PC-9 (cell line): Measurements from ENCODE around the gene TSPOAP1. TPM values are rescaled to one million over a fixed set of nuclear protein-coding genes. Genes with fewer than 3 reads are reported as not detected.
A peak's percentile ranks its signal among the peaks of the same experiment; 100 is the strongest.

ENCODE experiments used
- BruUV-seq: library from RNA; stranded (reverse); fragments of 400-500 nt; replicated peaks from 2 replicates; lab custom pipeline; 2021; lab: Mats Ljungman, UMichigan
- CTCF ChIA-PET: fragments of 300-600 bp; sonication (Branson Sonifier 250); formaldehyde crosslinking; loops from one replicate; lab custom pipeline; 2022; ENCODE audit warnings: antibody characterized with exemption; lab: Charles Lee
- POLR2A ChIA-PET: fragments of 300-600 bp; sonication (Branson Sonifier 250); formaldehyde crosslinking; loops from one replicate; lab custom pipeline; 2022; ENCODE audit warnings: antibody characterized with exemption; ENCODE audit not compliant: unreplicated experiment; lab: Charles Lee
- DNase-seq, 2 experiments: peaks; one replicate each; pipeline versions ENCODE4 v3.0.0 to v3.0.0-alpha.2; 2015 to 2022; ENCODE audit warnings: mixed read lengths in 1 of 2
- H2AFZ ChIP-seq: fragments of 200-600 bp; sonication (generic); 2 replicates; pipeline ENCODE4 v1.8.1; 2017; ENCODE audit warnings: antibody characterized with exemption
- H3F3A ChIP-seq: fragments of 200-600 bp; sonication (generic); 2 replicates; pipeline ENCODE4 v1.8.1; 2017; ENCODE audit warnings: antibody characterized with exemption, mild to moderate bottlenecking, low read depth; ENCODE audit not compliant: insufficient read depth
- H3K27ac ChIP-seq: fragments of 200-600 bp; sonication (generic); 2 replicates; pipeline ENCODE4 v1.6.1; 2016; ENCODE audit warnings: mixed run types
- H3K27me3 ChIP-seq: fragments of 200-600 bp; sonication (generic); 2 replicates; pipeline ENCODE4 v1.6.1; 2016; ENCODE audit warnings: low read depth, mixed run types; ENCODE audit not compliant: insufficient read depth
- H3K36me3 ChIP-seq: fragments of 200-600 bp; sonication (generic); 2 replicates; pipeline ENCODE4 v1.6.1; 2016; ENCODE audit warnings: low read depth, mixed run types
- H3K4me1 ChIP-seq: fragments of 200-600 bp; sonication (generic); replicated peaks from 2 replicates; pipeline ENCODE4 v1.6.1; 2016; ENCODE audit warnings: mixed run types; ENCODE audit not compliant: insufficient read depth
- H3K4me2 ChIP-seq: fragments of 200-600 bp; sonication (generic); 2 replicates; pipeline ENCODE4 v1.6.1; 2017; ENCODE audit warnings: mixed run types
- H3K4me3 ChIP-seq: fragments of 200-600 bp; sonication (generic); 2 replicates; pipeline ENCODE4 v1.6.1; 2016; ENCODE audit warnings: mixed run types
- H3K79me2 ChIP-seq: fragments of 200-600 bp; sonication (generic); 2 replicates; pipeline ENCODE4 v1.6.1; 2017; ENCODE audit warnings: low read depth, mixed run types
- H3K9me2 ChIP-seq: fragments of 200-600 bp; sonication (generic); 2 replicates; pipeline ENCODE4 v1.8.1; 2017; ENCODE audit warnings: mild to moderate bottlenecking; ENCODE audit not compliant: insufficient read depth
- H3K9me3 ChIP-seq: fragments of 200-600 bp; sonication (generic); 2 replicates; pipeline ENCODE4 v1.8.1; 2016; ENCODE audit warnings: low read depth; ENCODE audit not compliant: insufficient read depth
- H4K20me1 ChIP-seq: fragments of 200-600 bp; sonication (generic); 2 replicates; pipeline ENCODE4 v1.8.1; 2017; ENCODE audit not compliant: insufficient read depth
- EZH2 ChIP-seq: fragments of 200-600 bp; sonication (generic); IDR thresholded peaks from 2 replicates; pipeline ENCODE4 v1.8.0; 2017; ENCODE audit warnings: antibody characterized with exemption, low read depth
- intact Hi-C: fragments of 100-400 bp; cut with micrococcal nuclease; formaldehyde crosslinking; loops from one replicate; pipeline ENCODE4 v1.10.0; 2022; ENCODE audit not compliant: unreplicated experiment
- total RNA-seq: library from RNA; stranded (reverse); gene quantifications from 2 replicates; pipeline ENCODE4 v1.2.3, GENCODE V29; 2021
- TF ChIP-seq, protein P1 (sequence below): fragments of 200-600 bp; sonication (generic); conservative IDR thresholded peaks from 2 replicates; pipeline ENCODE4 v1.6.1; 2017; ENCODE audit warnings: mixed run types, antibody characterized with exemption, mild to moderate bottlenecking, moderate library complexity

The TSPOAP1 gene
- total RNA-seq, 1 experiment from 2014 or later = 0.15 TPM

DNA sequence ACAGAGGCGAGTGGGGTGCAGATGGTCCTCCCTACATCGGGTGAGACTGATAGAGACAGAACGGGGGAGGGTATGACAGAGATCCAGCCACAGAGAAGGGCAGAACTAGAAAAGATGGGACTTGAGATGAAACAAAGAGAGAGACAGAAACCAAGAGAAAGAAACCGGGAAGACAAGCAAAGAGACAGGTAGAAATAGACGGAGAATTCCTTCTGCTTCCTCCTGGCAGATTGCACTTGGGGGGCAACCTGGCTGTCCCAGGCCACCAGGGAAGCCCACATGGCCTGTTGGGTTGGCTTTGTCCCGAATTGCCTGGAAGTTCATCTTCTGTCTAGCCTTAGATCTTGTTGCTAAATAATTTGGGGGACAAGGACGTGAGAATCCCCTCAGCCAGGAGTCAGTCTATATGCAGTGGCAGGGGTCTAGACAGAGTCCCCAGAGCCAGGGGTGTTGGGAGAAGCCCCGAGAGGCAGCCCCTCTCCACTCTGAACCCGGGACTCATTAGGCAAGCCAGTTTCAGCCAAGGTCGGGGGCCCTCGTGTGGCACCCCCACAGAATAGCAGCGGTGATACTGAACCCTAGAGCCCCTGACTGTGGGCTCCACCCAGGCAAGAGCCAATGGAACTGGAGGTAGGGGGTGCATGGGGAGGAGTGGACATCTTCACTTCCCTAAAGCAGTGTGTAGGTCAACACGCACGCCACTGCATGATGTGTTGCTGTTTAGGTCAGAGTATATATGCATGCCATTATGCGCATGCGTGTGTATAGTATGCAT, 627 bp upstream of the TSPOAP1 start:
- no peaks in the 10 kb centered on the region for H3K36me3 ChIP-seq

DNA sequence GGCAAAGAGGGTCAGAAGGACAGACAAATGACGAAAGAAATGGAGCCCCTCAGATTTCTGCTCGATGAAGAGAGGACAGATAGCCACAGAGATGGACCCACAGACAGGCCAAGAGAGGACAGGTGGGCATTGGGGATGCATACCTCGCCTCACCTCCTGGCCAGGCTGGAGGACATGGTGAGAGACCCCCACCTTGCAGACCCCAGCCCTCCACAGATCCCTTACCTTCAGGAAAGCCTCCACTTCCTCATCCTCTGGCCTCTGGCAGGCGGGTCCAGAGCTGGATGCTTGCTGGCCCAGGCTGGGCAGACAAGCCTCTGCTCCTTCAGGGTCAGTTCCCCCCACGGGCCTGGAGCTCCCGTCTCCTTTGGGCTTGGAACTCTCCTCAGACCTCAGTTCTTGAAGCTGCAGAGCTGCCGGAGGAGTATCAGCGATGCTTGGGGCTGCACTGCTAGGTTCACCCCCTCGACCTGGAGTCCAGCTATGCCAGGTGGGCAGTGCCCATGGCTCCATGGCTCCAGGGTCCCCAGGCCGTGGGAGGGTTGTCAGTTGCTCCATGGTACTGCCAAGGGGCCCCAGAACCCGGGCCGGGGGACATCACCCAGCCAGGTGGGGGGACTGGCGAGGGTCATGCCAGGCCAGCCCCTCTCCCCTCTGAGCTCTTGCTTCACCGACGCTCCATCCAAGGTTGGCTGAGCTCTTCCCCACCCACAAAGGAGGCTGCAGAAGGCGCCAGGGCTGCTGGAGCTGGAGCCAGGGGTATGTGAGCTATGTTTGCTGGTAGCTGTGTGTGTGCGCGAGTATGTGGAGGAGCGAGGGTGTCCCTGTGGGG, 1.0 kb downstream of the TSPOAP1 start:
- Histone ChIP-seq H3K79me2 (no peaks in the 10 kb centered on the region), H4K20me1 (no peaks in the 10 kb centered on the region), H3K4me2 (no peak overlapping the region), H3K27me3 (peaks cover 70% of the 10 kb centered on the region), H3K36me3 (no peaks in the 10 kb centered on the region), H3K9me2 (no peaks in the 10 kb centered on the region), H3K4me3 (no peak overlapping the region), H3K27ac (no peak overlapping the region), H2AFZ (no peak overlapping the region), H3K4me1 (no peaks in the 10 kb centered on the region), H3F3A (no peaks in the 10 kb centered on the region), H3K9me3 (no peaks in the 10 kb centered on the region)
- intact Hi-C loops = no loop called here
- ChIA-PET POLR2A (interaction anchor here (0.5 kb wide), 1 partner anchor 141 kb away, joined by 3 read pairs; no protein-coding TSS in a partner anchor), CTCF (no interaction called here)
- TF ChIP-seq EZH2 = no peak
- TF ChIP-seq, protein P1, sequence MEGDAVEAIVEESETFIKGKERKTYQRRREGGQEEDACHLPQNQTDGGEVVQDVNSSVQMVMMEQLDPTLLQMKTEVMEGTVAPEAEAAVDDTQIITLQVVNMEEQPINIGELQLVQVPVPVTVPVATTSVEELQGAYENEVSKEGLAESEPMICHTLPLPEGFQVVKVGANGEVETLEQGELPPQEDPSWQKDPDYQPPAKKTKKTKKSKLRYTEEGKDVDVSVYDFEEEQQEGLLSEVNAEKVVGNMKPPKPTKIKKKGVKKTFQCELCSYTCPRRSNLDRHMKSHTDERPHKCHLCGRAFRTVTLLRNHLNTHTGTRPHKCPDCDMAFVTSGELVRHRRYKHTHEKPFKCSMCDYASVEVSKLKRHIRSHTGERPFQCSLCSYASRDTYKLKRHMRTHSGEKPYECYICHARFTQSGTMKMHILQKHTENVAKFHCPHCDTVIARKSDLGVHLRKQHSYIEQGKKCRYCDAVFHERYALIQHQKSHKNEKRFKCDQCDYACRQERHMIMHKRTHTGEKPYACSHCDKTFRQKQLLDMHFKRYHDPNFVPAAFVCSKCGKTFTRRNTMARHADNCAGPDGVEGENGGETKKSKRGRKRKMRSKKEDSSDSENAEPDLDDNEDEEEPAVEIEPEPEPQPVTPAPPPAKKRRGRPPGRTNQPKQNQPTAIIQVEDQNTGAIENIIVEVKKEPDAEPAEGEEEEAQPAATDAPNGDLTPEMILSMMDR = no peak
- no peak for DNase-seq
- BruUV-seq = no TSS peak

More for the DNA sequence above, 627 bp upstream of the TSPOAP1 start:
- no TSS peak for BruUV-seq
- Histone ChIP-seq H3F3A (no peaks in the 10 kb centered on the region), H3K9me2 (no peaks in the 10 kb centered on the region), H3K9me3 (no peaks in the 10 kb centered on the region), H3K27ac (no peak overlapping the region), H3K4me1 (no peaks in the 10 kb centered on the region), H3K4me2 (no peak overlapping the region), H3K79me2 (no peaks in the 10 kb centered on the region), H3K27me3 (peaks cover 54% of the 10 kb centered on the region), H2AFZ (no peak overlapping the region), H4K20me1 (no peaks in the 10 kb centered on the region), H3K4me3 (no peak overlapping the region)
- TF ChIP-seq EZH2 = 0 out of 2 replicates have a peak, but pooled peaks have one; percentile 19
- TF ChIP-seq, protein P1 = no peak
- DNase-seq = no peak
- ChIA-PET CTCF (no interaction called here), POLR2A (no interaction called here)
- intact Hi-C loops = no loop called here

DNA sequence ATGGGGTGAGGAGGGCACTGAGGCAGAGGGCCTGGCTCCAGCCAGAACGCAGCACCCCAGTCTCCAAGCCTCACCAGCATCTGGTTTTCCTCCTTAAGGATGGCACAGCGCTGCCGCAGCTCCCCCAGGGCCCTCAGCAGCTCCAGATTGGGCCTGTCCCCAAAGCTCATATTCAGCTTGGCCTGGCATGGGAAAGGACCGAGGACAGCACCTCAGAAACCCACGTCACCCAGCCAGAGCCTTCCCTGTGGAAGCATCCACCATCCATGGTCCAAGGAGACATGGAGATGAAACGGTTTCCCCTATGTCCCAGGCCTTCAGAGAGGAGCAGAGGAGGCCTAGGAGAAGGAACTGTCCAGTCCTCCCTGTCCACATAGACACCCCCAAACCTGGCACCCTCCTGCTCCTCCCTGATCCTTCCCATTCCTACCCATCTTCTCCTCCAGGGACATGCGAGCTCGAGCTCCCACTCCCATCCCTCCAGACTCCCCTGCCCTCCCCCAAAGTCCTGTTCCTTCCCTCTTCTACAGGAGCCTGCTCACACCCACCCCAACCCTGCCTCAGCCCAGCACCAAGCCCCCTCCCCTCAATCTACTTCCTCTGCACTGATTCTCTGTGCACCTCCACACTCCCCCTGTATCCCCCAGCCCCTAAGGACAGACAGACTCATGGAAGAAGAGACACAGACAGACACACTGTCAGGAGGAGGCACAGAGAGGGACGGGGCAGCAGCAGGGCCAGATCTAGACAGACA, 1.8 kb downstream of the TSPOAP1 start:
- Histone ChIP-seq H3K4me1 (no peaks in the 10 kb centered on the region), H3K4me3 (no peak overlapping the region), H3K36me3 (no peaks in the 10 kb centered on the region), H3F3A (no peaks in the 10 kb centered on the region), H4K20me1 (no peaks in the 10 kb centered on the region), H3K27ac (no peak overlapping the region), H2AFZ (no peak overlapping the region), H3K79me2 (no peaks in the 10 kb centered on the region), H3K27me3 (peaks cover 76% of the 10 kb centered on the region), H3K9me3 (no peaks in the 10 kb centered on the region), H3K9me2 (no peaks in the 10 kb centered on the region), H3K4me2 (no peak overlapping the region)
- DNase-seq = no peak
- BruUV-seq = no TSS peak
- ChIA-PET POLR2A (interaction anchor here (0.5 to 0.6 kb wide), 2 partner anchors 141 to 193 kb away, joined by 3 to 9 read pairs; no protein-coding TSS in a partner anchor), CTCF (no interaction called here)
- intact Hi-C loops = no loop called here
- TF ChIP-seq, protein P1 = no peak
- TF ChIP-seq EZH2 = no peak
